NCI-H2081 treated with DMSO at 0.1 percent for 48 hours (cell line): ENCODE results near the gene TMCC1.
"Not testable (repeated sequence)": the region's sequence is repeated elsewhere in the genome, so short reads cannot be mapped to it uniquely, and the experiment has no call there.

Source experiments
- DNase-seq: peaks from one replicate; lab custom pipeline; 2025; lab: John Stamatoyannopoulos, UW

TMCC1 gene

GRCh38 chr3:129836381-129837064 is 57.0 kb downstream of the TMCC1 start:
- no peak for DNase-seq

- no peak for DNase-seq
Measured at GRCh38 chr3:129835198-129835597, 58.3 kb downstream of the TMCC1 start.

GRCh38 chr3:129834580-129834979 is 58.9 kb downstream of the TMCC1 start:
- no peak for DNase-seq

DNA sequence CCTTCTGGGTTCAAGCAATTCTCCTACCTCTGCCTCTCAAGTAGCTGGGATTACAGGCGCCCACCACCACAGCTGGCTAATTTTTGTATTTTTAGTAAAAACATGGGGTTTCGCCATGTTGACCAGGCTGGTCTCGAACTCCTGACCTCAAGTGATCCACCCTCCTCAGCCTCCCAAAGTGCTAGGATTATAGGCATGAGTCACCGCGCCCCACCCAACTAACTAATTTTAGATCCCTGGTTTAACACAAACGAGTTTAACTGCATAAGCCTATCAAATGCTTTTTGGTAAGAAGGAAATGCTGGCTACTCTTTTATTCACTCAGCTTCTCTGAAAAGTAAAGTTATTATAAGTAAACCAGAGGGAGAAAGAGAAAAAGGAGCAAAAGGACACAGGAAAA is 61.6 kb downstream of the TMCC1 start:
- DNase-seq = not testable (repeated sequence)

DNA sequence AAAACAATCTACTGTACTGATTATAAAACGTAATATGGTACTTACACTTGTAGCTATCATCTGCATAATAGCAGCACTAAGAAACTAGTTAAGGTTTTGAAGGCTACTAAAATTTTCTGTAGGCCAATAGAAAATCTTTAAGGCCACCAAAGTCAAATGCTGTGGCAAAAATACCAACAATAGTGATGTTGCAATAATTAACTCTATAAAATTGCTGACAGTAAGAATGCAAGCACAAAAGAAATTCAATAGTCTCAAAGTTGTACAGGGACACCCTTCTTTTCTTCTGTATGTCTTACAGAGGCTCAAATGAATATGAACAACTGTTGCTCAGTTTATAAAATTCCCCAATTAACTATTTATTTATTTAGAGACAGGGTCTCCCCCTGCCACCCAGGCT is 62.0 kb downstream of the TMCC1 start:
- no peak for DNase-seq

DNA sequence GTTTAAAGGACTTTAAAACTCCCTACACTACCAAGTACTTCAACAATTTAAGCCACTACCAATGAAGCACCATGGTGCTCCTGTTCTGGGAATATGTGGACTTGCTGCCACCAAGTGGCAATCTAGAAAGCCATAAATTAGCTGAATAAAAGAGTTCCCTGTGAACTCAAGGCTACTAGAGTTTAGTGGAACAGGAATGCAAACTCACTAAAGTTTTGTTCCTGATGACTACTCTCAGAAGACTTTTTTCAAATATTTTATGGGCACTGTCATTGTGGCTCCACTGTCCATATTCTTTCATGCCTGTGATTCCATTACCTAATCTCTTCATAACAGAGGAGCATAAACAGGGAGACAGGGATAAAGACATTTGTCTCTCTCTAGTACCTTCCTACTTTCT is 63.9 kb downstream of the TMCC1 start:
- peak; percentile 41 for DNase-seq

DNA sequence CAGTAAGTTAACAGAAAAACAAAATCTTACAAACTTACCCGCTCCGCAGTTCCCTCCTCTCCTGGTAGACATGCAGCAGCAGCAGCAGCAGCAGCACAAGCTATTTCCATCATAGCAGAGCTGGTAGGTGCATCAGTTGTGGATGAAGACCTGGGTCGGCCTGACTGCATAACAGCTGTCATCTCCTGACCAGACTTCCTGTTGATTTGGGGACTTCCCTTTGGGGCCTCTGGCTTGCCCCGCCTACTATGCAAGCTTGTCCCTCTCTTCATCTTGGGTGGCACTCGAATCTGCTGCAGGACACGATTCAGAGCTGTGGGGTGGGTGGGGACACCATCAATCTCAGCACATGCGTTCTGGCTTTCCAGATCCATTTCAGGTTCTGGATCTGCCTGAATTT is 65.7 kb downstream of the TMCC1 start:
- DNase-seq = no peak

DNA sequence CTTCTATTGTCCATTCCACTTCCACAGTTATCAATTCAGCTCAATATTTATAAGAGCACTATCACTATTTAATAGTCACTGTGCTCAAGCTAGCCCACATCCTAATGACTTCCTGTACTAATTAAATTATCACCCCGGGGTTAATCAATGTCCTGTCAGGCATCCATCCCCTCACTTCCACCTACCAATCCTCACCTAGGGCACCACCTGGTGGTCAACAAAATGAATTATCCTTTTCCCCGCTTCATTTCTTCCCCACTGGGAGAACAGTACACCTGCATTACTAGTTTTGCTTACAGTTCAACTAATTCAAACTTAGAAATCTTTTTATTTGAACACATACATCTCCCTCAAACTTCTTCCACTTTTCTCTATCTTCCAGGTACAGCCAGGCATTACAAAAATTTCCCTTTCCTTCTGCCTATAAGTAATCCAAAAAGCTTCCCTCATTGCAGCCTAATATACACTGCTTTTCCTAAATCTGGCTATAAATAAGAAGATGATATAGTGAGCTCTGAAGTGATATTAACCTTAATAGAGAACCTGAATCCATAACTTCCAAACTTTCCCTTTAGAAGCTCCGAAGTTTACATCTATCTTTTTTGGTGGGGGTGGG is 68.5 kb downstream of the TMCC1 start:
- no peak for DNase-seq

DNA sequence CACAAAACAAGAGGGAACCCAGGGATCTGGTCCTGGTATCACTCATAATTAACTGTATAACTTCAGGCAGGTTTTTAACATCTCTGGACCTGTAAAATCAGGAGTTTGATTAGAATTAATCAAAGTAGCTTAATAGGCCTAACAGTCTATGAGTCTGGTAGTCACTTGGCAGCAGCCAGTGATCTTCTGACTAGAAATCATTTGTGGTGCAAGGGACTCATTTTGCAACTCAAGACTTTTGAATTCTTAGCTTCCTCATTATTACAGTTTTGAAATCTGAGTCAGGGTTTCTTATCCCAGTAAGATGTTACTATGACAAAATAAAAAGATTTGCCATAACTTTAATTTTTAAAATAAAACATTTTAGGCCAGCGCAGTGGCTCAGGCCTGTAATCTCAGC is 70.8 kb downstream of the TMCC1 start:
- DNase-seq = no peak

GRCh38 chr3:129822241-129822640 is 71.3 kb downstream of the TMCC1 start:
- DNase-seq = no peak

- DNase-seq = no peak
Measured at GRCh38 chr3:129820587-129820986, 72.9 kb downstream of the TMCC1 start.

DNA sequence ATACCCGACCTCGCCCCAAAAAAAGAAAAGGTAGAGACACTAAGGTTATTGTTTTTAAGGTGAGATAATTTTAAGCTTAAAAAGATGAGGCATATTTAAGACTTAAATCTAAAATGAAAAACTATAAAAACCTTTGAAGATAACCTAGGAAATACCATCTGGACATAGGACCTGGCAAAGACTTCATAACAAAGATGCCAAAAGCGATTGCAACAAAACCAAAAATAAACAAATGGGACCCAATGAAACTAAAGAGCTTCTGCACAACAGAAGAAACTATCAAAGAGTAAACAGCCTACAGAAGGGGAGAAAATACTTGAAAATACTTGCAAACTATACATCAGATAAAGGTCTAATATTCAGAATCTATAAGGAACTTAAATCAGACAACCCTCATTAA is 80.9 kb downstream of the TMCC1 start:
- DNase-seq = no peak

- DNase-seq = no peak
Measured at GRCh38 chr3:129809297-129809696, 84.2 kb downstream of the TMCC1 start.

DNA sequence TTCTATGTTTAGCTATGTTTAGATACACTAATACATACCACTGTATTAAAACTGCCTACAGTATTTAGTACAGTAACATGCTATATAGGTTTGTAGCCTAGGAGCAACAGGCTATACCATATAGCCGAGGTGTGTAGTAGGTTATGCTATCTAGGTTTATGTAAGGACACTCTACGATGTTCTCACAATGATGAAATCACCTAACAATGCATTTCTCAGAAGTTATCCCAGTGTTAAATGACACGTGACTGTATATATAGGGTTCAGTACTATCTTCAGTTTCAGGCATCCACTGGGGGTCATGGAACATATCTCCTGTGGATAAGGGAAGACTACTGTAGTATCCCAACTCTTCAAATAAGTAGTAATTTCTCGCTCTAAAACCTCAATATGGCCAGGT is 97.4 kb downstream of the TMCC1 start:
- DNase-seq = no peak

GRCh38 chr3:129795186-129796010 is 98.1 kb downstream of the TMCC1 start:
- DNase-seq = no peak

DNA sequence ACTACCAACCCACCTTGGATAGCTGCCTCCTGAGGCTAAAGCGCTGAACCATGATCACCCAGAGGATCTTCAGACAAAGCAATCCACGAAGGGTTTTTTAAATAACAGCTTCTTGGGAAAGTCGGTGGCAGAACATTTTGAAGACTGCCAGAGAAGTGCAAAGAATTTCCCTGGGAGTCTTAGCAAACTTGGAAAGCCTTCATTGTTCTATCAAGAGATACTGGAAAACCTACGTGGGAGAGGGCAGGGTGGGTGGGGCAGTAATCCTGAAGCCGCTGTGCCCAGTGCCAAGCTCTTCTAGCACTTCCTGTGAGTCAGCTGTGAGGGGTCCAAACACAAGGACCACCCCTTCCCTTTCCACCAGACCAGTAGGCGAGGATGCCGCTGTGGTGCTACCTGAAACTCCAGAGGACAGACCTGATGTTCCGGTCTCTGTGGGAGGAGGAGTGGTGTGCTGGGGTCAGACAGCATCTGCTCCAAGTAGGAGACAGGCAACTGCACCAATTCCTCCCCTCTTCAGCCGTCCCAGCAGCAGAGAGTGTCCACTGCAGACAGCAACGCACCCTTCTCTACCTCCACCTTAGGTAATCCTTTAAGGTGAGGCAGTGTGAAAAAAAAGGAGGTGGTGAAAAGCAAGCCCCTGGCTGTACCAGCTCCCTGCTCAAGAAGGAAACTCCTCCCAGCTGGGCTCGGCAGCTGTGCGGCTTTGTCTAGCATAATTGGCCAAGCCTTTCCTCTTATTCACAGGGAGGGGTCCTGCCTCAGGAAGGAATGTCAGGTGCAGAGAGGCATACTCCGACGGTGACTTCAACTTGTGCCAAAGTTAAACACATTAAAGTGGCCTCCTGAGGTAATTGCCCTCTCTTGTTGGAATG is 99.0 kb downstream of the TMCC1 start:
- DNase-seq = peak; percentile 50

GRCh38 chr3:129793942-129794310 is 99.6 kb downstream of the TMCC1 start:
- no peak for DNase-seq

DNA sequence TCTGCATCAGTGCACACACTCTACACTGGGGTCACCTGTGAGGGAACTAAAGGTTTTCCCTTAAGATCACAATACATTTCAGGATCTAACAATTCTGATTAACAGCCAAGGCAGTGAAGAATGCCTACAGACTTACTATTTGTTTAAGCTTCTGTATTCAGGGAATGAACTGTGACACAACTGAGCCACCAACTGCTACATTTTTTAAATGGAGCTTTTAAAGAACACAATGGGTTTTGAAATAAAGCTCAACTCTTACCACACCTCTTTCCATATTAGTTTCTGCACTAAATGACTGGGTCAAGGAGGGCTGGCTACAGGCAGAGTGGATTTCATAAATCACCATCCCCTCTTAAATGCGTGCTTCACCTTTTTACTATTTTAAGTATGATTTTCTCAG is 100.2 kb downstream of the TMCC1 start:
- no peak for DNase-seq

GRCh38 chr3:129783470-129783869 is 110.0 kb downstream of the TMCC1 start:
- no peak for DNase-seq

- DNase-seq = no peak
Measured at GRCh38 chr3:129778871-129779270, 114.6 kb downstream of the TMCC1 start.

DNA sequence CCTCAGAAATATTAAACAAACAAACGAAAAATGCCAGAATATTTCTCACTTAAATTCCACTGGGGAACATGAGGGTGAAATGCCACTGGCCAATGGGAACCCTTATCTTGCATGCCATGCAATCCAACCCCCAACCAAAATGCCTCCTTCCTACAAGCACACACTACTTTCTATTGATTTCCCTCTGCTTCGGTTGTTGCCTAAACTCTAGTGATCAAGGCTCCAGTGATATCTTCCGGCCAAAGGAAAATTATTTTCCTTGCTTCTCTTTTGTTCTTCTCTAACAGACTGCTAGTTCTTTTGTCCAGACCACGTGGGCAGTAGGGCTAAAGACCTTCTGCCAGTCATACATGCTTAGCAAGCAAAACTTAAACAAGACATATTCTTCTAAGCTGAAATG is 115.7 kb downstream of the TMCC1 start:
- no peak for DNase-seq

- no peak for DNase-seq
Measured at GRCh38 chr3:129775870-129776269, 117.6 kb downstream of the TMCC1 start.
